22Rv1 (cell line): Measurements from ENCODE around the gene CADM1.

Source experiments
- ZFX ChIP-seq: fragments of 450-650 bp; IDR thresholded peaks from 2 replicates; pipeline ENCODE4 v1.6.1; 2017; ENCODE audit warnings: antibody characterized with exemption, borderline replicate concordance
- TF ChIP-seq, protein P1 (sequence below): fragments of 450-650 bp; IDR thresholded peaks from 2 replicates; pipeline ENCODE4 v1.5.1; 2017; ENCODE audit warnings: mild to moderate bottlenecking

DNA sequence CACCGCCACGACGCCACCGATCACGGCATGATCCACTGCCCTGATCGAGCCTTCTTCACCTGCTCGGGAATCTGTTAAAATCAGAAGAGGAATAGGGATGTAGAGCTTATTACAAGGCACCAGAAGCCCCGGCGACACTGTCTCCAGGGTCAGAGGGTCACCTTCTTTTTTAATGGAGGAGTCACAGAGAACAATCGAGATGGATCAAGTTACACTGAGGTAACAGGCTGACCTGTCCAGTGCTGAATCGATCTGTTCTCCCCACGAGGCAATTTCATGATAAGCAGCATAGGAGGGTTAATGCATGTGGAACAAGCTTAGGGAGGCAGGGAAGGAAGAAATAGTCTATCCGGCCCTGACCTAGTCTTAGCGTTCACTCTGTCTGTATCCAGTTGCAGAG lies 325.5 kb downstream of the CADM1 start:
- TF ChIP-seq, protein P1, sequence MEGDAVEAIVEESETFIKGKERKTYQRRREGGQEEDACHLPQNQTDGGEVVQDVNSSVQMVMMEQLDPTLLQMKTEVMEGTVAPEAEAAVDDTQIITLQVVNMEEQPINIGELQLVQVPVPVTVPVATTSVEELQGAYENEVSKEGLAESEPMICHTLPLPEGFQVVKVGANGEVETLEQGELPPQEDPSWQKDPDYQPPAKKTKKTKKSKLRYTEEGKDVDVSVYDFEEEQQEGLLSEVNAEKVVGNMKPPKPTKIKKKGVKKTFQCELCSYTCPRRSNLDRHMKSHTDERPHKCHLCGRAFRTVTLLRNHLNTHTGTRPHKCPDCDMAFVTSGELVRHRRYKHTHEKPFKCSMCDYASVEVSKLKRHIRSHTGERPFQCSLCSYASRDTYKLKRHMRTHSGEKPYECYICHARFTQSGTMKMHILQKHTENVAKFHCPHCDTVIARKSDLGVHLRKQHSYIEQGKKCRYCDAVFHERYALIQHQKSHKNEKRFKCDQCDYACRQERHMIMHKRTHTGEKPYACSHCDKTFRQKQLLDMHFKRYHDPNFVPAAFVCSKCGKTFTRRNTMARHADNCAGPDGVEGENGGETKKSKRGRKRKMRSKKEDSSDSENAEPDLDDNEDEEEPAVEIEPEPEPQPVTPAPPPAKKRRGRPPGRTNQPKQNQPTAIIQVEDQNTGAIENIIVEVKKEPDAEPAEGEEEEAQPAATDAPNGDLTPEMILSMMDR: no peak
- TF ChIP-seq ZFX: no peak
